HG02840 (cell line): ENCODE measurements around the gene CTNNA2.

Experiments used
- ATAC-seq: cut with Tn5 transposase; IDR thresholded peaks from one replicate; pipeline ENCODE4 v1.9.1; 2021; ENCODE audit warnings: mild to moderate bottlenecking, moderate library complexity, moderate number of reproducible peaks; ENCODE audit not compliant: unreplicated experiment, low FRiP score

The CTNNA2 gene

DNA sequence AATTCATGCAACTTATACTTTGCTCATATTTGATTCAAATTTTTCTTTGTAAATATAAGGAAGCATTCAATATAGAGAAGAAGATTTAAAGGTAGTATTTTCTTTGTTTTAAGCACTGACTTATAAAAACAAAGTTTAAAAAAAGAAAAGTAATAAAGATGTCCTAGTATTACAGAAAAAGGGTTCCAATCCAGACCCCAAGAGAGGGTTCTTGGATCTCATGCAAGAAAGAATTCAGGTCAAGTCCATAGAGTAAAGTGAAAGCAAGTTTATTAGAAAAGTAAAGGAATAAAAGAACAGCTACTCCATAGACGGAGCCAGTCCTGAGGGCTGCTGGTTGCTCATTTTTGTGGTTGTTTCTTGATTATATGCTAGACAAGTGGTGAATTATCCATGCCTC lies 267.9 kb downstream of the CTNNA2 start:
- no peak for ATAC-seq

DNA sequence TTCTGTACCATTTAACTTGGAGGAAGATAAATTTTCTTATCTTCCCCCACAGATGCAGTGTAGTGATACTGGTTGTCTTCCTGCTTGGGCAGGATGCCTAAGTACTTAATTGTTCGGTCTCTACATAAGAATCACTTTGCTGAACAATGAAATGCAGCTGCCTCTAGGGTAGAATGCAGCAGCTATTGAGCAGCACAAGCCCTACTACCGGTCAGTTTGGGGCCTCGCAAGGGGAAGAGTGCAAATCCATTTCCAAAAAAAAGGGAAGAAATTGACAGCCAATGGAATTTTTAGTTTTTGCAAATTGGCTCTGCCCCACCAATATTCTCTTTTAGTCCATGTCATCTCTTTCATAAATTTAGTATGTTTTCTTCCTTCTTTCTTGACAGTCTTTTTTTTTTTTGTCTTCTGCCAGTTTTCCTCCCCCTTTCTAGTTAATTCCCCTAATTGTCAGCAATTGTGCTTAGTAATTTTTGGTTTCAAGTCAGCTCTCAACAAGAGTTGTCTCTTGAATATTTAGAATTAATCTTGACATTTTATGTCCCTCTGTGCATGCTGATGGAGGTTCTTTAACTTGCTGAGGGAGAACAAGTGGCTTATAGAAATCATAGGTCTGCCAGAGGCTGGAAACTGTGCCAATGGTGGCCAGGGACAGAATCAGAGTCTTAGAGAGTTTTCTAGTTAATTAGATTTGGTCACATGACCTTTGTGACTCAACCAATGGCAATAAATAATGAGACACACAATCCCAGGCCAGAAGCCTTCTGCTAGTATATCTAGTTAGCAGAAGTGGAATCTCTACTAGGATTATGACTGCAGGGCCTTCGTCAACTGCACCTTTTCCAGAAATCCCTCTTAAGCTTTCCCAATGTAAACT lies 270.0 kb downstream of the CTNNA2 start:
- no peak for ATAC-seq

DNA sequence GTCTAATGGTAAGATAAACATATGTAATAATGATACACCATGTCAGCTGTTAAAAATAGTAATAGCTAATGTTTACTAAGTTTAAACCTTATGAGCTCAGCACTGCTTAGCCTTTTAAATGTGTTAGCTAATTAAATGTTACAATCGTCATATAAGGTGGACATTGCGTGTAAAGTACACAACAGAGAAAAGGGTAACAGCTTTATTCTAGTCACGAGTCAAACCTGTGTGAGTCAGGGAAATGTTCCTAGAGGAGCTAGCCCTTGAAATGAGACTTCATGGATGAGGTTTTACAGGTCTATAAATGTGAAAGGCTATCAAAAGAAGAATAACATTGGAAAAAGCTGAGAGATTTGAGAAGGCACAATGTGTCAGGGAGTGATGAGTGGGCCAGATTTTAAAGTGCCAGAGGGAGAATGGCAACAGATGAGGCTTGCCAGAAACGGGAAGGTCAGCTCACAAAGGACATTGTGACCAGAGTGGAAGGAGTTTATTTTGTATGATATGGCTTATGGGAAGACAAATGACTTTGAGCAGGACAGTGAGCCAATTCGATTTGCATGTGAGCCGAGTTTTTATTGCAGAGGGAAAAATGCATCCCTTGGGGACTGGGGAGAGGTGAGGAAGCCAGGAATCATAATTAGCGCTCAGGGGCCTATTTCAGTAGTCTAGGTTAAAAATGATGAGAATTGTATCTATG lies 276.3 kb downstream of the CTNNA2 start:
- no peak for ATAC-seq

DNA sequence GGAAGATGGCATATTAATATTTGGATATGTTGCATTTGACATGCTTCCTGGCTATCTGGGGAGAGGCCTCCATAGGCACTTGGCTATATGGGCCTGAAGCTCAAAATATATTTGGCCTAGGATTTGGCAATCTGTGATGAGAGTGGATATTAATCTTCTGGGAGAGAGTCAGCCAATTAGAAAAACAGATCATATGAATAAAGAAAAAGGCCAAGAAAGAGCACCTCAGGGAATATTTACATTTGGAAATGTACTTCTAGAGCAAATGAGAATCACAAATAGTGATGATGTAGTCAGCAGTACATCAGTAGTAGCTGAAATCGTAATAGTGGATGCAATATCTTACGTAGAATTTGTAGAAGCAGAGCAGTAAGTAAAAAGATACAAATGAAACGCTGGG lies 277.0 kb downstream of the CTNNA2 start:
- no peak for ATAC-seq

GRCh38 chr2:79792090-79792489 lies 279.2 kb downstream of the CTNNA2 start:
- ATAC-seq: no peak

DNA sequence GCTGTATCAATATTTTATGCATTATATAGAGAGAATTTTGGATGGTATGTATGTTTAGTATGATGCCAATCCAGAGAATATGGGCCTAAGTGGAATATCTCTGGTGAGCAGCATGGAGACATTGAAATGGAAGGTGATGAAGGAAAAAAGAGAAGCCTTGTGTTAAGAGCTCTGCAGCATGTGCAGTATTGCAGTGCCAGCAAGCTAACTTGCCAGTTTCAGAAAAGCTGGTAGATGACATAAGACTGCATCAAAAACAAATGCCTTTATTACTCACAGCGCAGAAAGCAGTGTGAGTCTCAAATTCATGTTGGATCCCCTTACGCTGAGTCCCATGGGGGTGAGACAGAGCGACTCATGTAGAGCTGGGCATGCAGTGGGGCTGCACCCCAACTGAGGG lies 280.2 kb downstream of the CTNNA2 start:
- no peak for ATAC-seq

- ATAC-seq: no peak
These were observed 283.8 kb downstream of the CTNNA2 start for GRCh38 chr2:79796641-79797040.

GRCh38 chr2:79798776-79799175 lies 285.9 kb downstream of the CTNNA2 start:
- no peak for ATAC-seq

- ATAC-seq: no peak
These were observed 286.9 kb downstream of the CTNNA2 start for GRCh38 chr2:79799729-79800128.

DNA sequence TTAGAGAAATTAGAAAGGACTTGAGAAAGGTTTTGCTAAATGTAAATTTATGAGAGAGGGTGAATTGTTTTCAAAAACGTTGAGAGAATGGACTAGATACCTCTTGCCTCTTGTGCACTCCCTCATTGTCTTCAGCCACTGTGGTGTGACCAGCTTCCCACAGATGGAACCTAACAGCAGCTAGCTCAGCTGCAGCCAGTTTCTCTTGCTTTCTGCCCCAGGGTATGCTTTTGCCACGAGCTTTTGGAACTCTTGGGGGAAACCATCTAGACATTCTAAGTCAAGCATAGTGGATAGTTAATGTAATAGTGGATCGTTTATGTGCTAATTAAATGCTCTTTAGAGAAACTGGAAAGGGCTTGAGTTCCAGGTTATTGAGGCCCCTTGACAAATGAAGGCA lies 288.2 kb downstream of the CTNNA2 start:
- ATAC-seq: no peak

GRCh38 chr2:79817288-79817687 lies 304.4 kb downstream of the CTNNA2 start:
- ATAC-seq: no peak

DNA sequence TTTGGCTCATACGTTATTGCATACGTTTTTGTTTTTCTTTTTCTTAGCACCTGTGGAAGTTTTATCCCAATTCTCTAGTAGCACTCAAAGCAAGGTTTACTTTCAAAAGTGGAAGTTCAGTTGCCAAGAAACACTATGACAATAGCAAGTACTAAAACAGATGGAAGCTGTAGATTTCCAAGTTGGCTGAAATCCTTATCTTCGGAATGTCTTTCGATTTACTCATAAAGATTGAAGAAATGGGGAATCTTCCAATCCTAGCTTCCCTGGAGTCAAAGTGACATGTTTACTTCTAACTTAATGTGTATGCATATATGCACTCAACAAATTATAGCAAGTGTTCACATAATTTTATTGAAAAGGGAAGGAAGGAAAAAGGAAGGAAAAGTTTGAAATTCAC lies 307.4 kb downstream of the CTNNA2 start:
- no peak for ATAC-seq

- ATAC-seq: no peak
These were observed 309.3 kb downstream of the CTNNA2 start for GRCh38 chr2:79822136-79822535.

- ATAC-seq: no peak
These were observed 311.4 kb downstream of the CTNNA2 start for GRCh38 chr2:79824086-79824786.

GRCh38 chr2:79827881-79828280 lies 315.0 kb downstream of the CTNNA2 start:
- no peak for ATAC-seq

GRCh38 chr2:79830501-79830900 lies 317.6 kb downstream of the CTNNA2 start:
- ATAC-seq: no peak

- no peak for ATAC-seq
These were observed 319.1 kb downstream of the CTNNA2 start for GRCh38 chr2:79831961-79832360.

DNA sequence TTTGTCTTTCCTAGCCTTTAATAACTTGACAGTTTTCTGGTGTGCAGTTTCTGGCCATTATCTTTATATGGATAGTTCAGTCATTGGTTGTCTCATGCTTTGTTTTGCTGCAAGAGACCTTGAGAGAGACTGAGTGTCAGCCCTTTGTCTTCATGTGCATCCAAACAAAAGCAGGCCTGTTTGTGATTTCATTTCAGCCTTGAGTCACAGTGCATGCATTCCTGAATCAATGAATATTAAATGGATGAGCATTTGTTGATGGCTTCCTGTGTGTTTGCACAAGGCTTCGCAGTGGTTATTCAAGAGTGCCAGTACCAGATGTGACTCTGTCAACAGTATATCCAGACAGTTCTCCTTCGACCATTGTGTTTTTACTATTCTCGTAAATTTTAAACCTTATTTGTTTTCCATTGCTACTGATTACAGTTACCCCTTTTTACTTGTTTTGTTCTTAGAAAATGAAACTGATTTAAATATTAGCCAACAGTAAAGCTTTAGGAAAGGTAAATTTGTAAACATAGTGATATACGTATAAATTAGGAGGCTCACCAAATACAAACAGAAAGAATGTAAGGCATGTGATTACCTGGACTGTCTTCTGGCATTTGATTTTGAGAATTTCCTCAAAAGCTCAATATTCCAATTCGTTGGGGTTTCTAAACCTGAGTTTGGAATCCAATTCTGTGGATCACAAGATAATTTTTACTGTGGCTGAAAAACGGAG lies 319.8 kb downstream of the CTNNA2 start:
- ATAC-seq: no peak

GRCh38 chr2:79833235-79833878 lies 320.5 kb downstream of the CTNNA2 start:
- ATAC-seq: no peak

- ATAC-seq: no peak
These were observed 323.1 kb downstream of the CTNNA2 start for GRCh38 chr2:79835911-79836310.
